ENCODE results near the gene FAM107B.

GRCh38 chr10:14691359-14691758 is 83.3 kb downstream of the FAM107B start:
- TF ChIP-seq CTCF (IDR thresholded peaks at IDR 0.05), result no peak
- TF ChIP-seq POLR2A (IDR thresholded peaks at IDR 0.05), result no peak

All from heart left ventricle (tissue), 13 donors.